Testis (tissue), 3 donors: ENCODE data around the gene C19orf33. TPM values are rescaled to one million over a fixed set of nuclear protein-coding genes. Genes with fewer than 3 reads are reported as not detected.
A peak's percentile ranks its signal among the peaks of the same experiment; 100 is the strongest.
"Not testable (repeated sequence)": the region's sequence is repeated elsewhere in the genome, so short reads cannot be mapped to it uniquely, and the experiment has no call there.

Experiments
- DNase-seq: peaks from one replicate; pipeline ENCODE4 v3.0.0-alpha.2; 2019
- H3K27ac ChIP-seq, 2 donors: fragments of 200-600 bp; sonication (generic); one replicate each; pipeline ENCODE4 v1.5.1; 2019
- H3K27me3 ChIP-seq: fragments of 200-600 bp; sonication (generic); one replicate; pipeline ENCODE4 v1.5.1; 2019
- H3K36me3 ChIP-seq: fragments of 200-600 bp; sonication (generic); one replicate; pipeline ENCODE4 v1.5.1; 2017; ENCODE audit warnings: low read depth; ENCODE audit errors: missing control alignments
- H3K4me1 ChIP-seq: fragments of 200-600 bp; sonication (generic); one replicate; pipeline ENCODE4 v1.5.1; 2019
- H3K4me3 ChIP-seq, 2 donors: fragments of 200-600 bp; sonication (generic); one replicate each; pipeline ENCODE4 v1.5.1; 2017 to 2019
- H3K9me3 ChIP-seq: fragments of 200-600 bp; sonication (generic); one replicate; pipeline ENCODE4 v1.5.1; 2017
- CTCF ChIP-seq, 3 experiments: fragments of 450-650 bp in 2 of 3; fragments of 200-600 bp in 1 of 3; sonication (generic) in 1 of 3; IDR thresholded peaks; one replicate each; pipeline ENCODE4 v1.5.1; 2016 to 2019; ENCODE audit warnings: antibody characterized with exemption in 3 of 3, mild to moderate bottlenecking in 2 of 3, moderate library complexity in 1 of 3
- POLR2A ChIP-seq: fragments of 450-650 bp; IDR thresholded peaks from one replicate; pipeline ENCODE4 v1.6.1; 2017; ENCODE audit warnings: antibody characterized with exemption, mild to moderate bottlenecking, moderate library complexity
- WGBS, 2 donors: methylation state at CpG; one replicate each; pipeline ENCODE4 v1.1.5; 2018; 5-methylcytosine and 5-hydroxymethylcytosine counted together
- intact Hi-C: fragments of 100-400 bp; cut with DNase I; formaldehyde crosslinking; loops from one replicate; pipeline ENCODE4 v1.15.1; 2023; ENCODE audit warnings: low total_unique reads
- polyA plus RNA-seq: library from polyadenylated mRNA; stranded (reverse); fragments of 350-450 nt; fragmentation: Illumina TruSeq; extraction: RNeasy Lipid Tissue Mini Kit (QIAGEN cat#74804); gene quantifications from one replicate; pipeline ENCODE4 v1.2.3, GENCODE V29; 2014; ENCODE audit warnings: low read depth, low replicate concordance; ENCODE audit not compliant: insufficient read depth
- total RNA-seq, 2 donors: library from RNA; depleted of rRNA; stranded (reverse); fragments of >200 nt; gene quantifications; one replicate each; pipeline ENCODE4 v1.2.3, GENCODE V29; 2016

The C19orf33 gene
- total and polyA plus RNA-seq, 3 donors from 2014 or later = 1.1 to 7.9 (median 1.7) TPM

GRCh38 chr19:38336638-38337359 is 32.7 kb downstream of the C19orf33 start:
- Histone ChIP-seq H3K27me3 (no peaks in the 10 kb centered on the region), H3K4me3 (peak overlapping the region; percentile 63 to 66), H3K4me1 (peaks cover 4% of the 10 kb centered on the region), H3K36me3 (no peaks in the 10 kb centered on the region), H3K9me3 (no peaks in the 10 kb centered on the region), H3K27ac (peak overlapping the region; percentile 81 to 96)
- intact Hi-C loops = no loop called here
- TF ChIP-seq POLR2A (no peak), CTCF (IDR thresholded peaks at IDR 0.05) (no peak)
- 1 to 3% methylated on average over 28 to 41 of the region's 41 CpGs for WGBS, 2 donors
- peak; percentile 97 for DNase-seq

GRCh38 chr19:38337360-38337653 is 33.3 kb downstream of the C19orf33 start:
- peaks cover 4% of the 10 kb centered on the region for H3K4me1 ChIP-seq
- H3K4me3 ChIP-seq = peak overlapping the region; percentile 63 to 66
- H3K36me3 ChIP-seq = no peaks in the 10 kb centered on the region
- TF ChIP-seq POLR2A (no peak), CTCF (IDR thresholded peaks at IDR 0.05) (no peak)
- no peak for DNase-seq
- H3K27ac ChIP-seq = peak overlapping the region in 1 of 2 donors; percentile 96
- no peaks in the 10 kb centered on the region for H3K27me3 ChIP-seq
- intact Hi-C loops = no loop called here
- 48 to 63% methylated on average over 6 to 10 of the region's 10 CpGs for WGBS, 2 donors
- H3K9me3 ChIP-seq = no peaks in the 10 kb centered on the region

GRCh38 chr19:38339011-38339410 is 35.0 kb downstream of the C19orf33 start:
- H3K9me3 ChIP-seq, H3K4me1 ChIP-seq, H3K36me3 ChIP-seq, H3K27ac ChIP-seq, intact Hi-C loops, H3K27me3 ChIP-seq, DNase-seq, H3K4me3 ChIP-seq: not testable (repeated sequence)
- WGBS, 2 donors = 70 to 73% methylated on average over 4 of the region's 4 CpGs

- Histone ChIP-seq H3K4me1 (peaks cover 4% of the 10 kb centered on the region), H3K27me3 (no peaks in the 10 kb centered on the region), H3K27ac (no peak overlapping the region), H3K36me3 (no peaks in the 10 kb centered on the region), H3K4me3 (no peak overlapping the region), H3K9me3 (no peaks in the 10 kb centered on the region)
- DNase-seq = no peak
- intact Hi-C loops = no loop called here
- TF ChIP-seq CTCF (IDR thresholded peaks at IDR 0.05) = no peak
- TF ChIP-seq POLR2A = no peak
- WGBS, 2 donors = 82 to 92% methylated on average over 2 of the region's 2 CpGs
These were observed 36.9 kb downstream of the C19orf33 start for GRCh38 chr19:38340927-38341326.

GRCh38 chr19:38346837-38347236 is 42.8 kb downstream of the C19orf33 start:
- Histone ChIP-seq H3K27me3 (no peaks in the 10 kb centered on the region), H3K9me3 (no peaks in the 10 kb centered on the region), H3K4me3 (no peak overlapping the region), H3K36me3 (no peaks in the 10 kb centered on the region), H3K4me1 (no peaks in the 10 kb centered on the region), H3K27ac (no peak overlapping the region)
- WGBS, 2 donors = 90% methylated on average over 4 of the region's 4 CpGs
- no peak for DNase-seq
- intact Hi-C loops = no loop called here
- TF ChIP-seq CTCF (IDR thresholded peaks at IDR 0.05) (no peak), POLR2A (no peak)
